ENCODE measurements around the gene AGER. TPM values are rescaled to one million over a fixed set of nuclear protein-coding genes. Genes with fewer than 3 reads are reported as not detected.

Gene AGER
- total RNA-seq, 6 experiments from 2014 or later = 0.81 to 3.4 (median 1.8) TPM

GRCh38 chr6:32152769-32153563, 31.1 kb downstream of the AGER start:
- no peaks in the 10 kb centered on the region for H3K9me3 ChIP-seq
- 52% methylated on average over 27 of the region's 35 CpGs for WGBS (ENCODE audit: insufficient coverage, low coverage, low lambda C conversion rate, missing lambda C conversion rate)
- H3K36me3 ChIP-seq = peaks cover 0 to 13% (median 0%) of the 10 kb centered on the region in 4 donors
- H3K27me3 ChIP-seq = peaks cover 0 to 6% of the 10 kb centered on the region in 2 donors
- peaks cover 0 to 7% (median 0%) of the 10 kb centered on the region in 4 donors for H3K4me1 ChIP-seq
- peak in 1 of 4 donors; percentile 1 for ATAC-seq
- H3K4me3 ChIP-seq = peak overlapping the region; percentile 74 to 78 (median 78)
- DNase-seq = no peak
- H3K27ac ChIP-seq = peak overlapping the region; percentile 63 to 75 (median 74)
- TF ChIP-seq CTCF (IDR thresholded peaks at IDR 0.05) (no peak), POLR2A (IDR thresholded peaks at IDR 0.05) (no peak)
- intact Hi-C loops (cut with DNase I) = loop anchor here in 1 of 2 donors (5.0 kb wide), 1 partner anchor 36 kb away; no protein-coding TSS in a partner anchor

GRCh38 chr6:32151863-32152768, 31.9 kb downstream of the AGER start, which contains the start of gene PRRT1:
PRRT1 (minus strand) TSS chr6:32151939; CDS start chr6:32151827, 112 bp downstream.
- intact Hi-C loops (cut with DNase I) = loop anchor here in 1 of 2 donors (5.0 kb wide), 1 partner anchor 35 kb away; no protein-coding TSS in a partner anchor
- TF ChIP-seq POLR2A (IDR thresholded peaks at IDR 0.05) (no peak), CTCF (IDR thresholded peaks at IDR 0.05) (no peak)
- H3K27me3 ChIP-seq = peaks cover 0 to 6% of the 10 kb centered on the region in 2 donors
- ATAC-seq (no peak), DNase-seq (no peak)
- WGBS (ENCODE audit: insufficient coverage, low coverage, low lambda C conversion rate, missing lambda C conversion rate) = 43% methylated on average over 15 of the region's 24 CpGs
- no peak within 1 kb of the TSS for H3K4me3 ChIP-seq
- no peaks in the 10 kb centered on the region for H3K9me3 ChIP-seq
- peaks cover 0 to 5% (median 0%) of the 10 kb centered on the region in 4 donors for H3K36me3 ChIP-seq
- peaks cover 0 to 7% (median 0%) of the 10 kb centered on the region in 4 donors for H3K4me1 ChIP-seq
- H3K27ac ChIP-seq = peak within 1 kb of the TSS in 2 of 3 donors; percentile 63 to 74

- peaks cover 0 to 2% (median 0%) of the 10 kb centered on the region in 4 donors for H3K36me3 ChIP-seq
- TF ChIP-seq CTCF (IDR thresholded peaks at IDR 0.05) = no peak
- no peak for TF ChIP-seq POLR2A (IDR thresholded peaks at IDR 0.05)
- H3K27ac ChIP-seq = no peak overlapping the region
- ATAC-seq (no peak), DNase-seq (no peak)
- WGBS (ENCODE audit: insufficient coverage, low coverage, low lambda C conversion rate, missing lambda C conversion rate) = 56% methylated on average over 8 of the region's 8 CpGs
- intact Hi-C loops (cut with DNase I) = loop anchor here in 1 of 2 donors (5.0 kb wide), 1 partner anchor 34 kb away; no protein-coding TSS in a partner anchor
- H3K4me1 ChIP-seq = peaks cover 0 to 7% (median 0%) of the 10 kb centered on the region in 4 donors
- no peak overlapping the region for H3K4me3 ChIP-seq
- H3K9me3 ChIP-seq = no peaks in the 10 kb centered on the region
- peaks cover 0 to 6% of the 10 kb centered on the region in 2 donors for H3K27me3 ChIP-seq
Observed at GRCh38 chr6:32151181-32151862, 32.7 kb downstream of the AGER start.
